CD14-positive monocyte (primary cell): ENCODE results near the gene AGBL5. TPM values are rescaled to one million over a fixed set of nuclear protein-coding genes. Genes with fewer than 3 reads are reported as not detected.

Source experiments
- DNase-seq, 3 donors: peaks; one replicate each; pipeline ENCODE4 v3.0.0-alpha.2; 2011 to 2022
- H2AFZ ChIP-seq: 2 replicates; pipeline ENCODE4 v1.6.0; 2012; ENCODE audit warnings: mild to moderate bottlenecking, low read depth, low read length, inconsistent platforms; ENCODE audit not compliant: insufficient read depth, poor library complexity, severe bottlenecking
- H3K27ac ChIP-seq, 2 donors: 1 replicate in 1 of 2; 2 replicates in 1 of 2; pipeline ENCODE4 v1.5.1; 2012 to 2013; ENCODE audit warnings: low read length in 2 of 2, control low read depth in 1 of 2, inconsistent platforms in 1 of 2, low read depth in 1 of 2, mild to moderate bottlenecking in 1 of 2
- H3K27me3 ChIP-seq, 2 donors: one replicate each; pipeline versions ENCODE4 v1.6.0 to v1.6.1; 2011 to 2013; ENCODE audit warnings: low read length in 2 of 2; ENCODE audit not compliant: control insufficient read depth in 2 of 2, insufficient read depth in 2 of 2
- H3K36me3 ChIP-seq, 2 donors: replicated peaks in 1 of 2; 1 replicate in 1 of 2; 2 replicates in 1 of 2; pipeline versions ENCODE4 v1.5.1 to v1.6.1; 2012 to 2013; ENCODE audit warnings: low read length in 2 of 2, control low read depth in 1 of 2, inconsistent platforms in 1 of 2, mild to moderate bottlenecking in 1 of 2; ENCODE audit not compliant: insufficient read depth in 2 of 2, control insufficient read depth in 1 of 2
- H3K4me1 ChIP-seq, 2 donors: 1 replicate in 1 of 2; 2 replicates in 1 of 2; pipeline versions ENCODE4 v1.5.1 to v1.6.1; 2012 to 2013; ENCODE audit warnings: low read length in 2 of 2, control low read depth in 1 of 2, inconsistent platforms in 1 of 2, mild to moderate bottlenecking in 1 of 2, moderate library complexity in 1 of 2; ENCODE audit not compliant: insufficient read depth in 2 of 2, control insufficient read depth in 1 of 2
- H3K4me2 ChIP-seq: replicated peaks from 2 replicates; pipeline ENCODE3; 2012; ENCODE audit warnings: low read length, moderate library complexity, mild to moderate bottlenecking; ENCODE audit not compliant: poor library complexity, severe bottlenecking; ENCODE audit errors: extremely low read depth
- H3K4me3 ChIP-seq, 3 experiments: fragments of 200-600 bp in 1 of 3; sonication (generic) in 1 of 3; replicated peaks in 1 of 3; 1 replicate in 2 of 3; 2 replicates in 1 of 3; pipeline ENCODE4 v1.5.1; 2011 to 2013; ENCODE audit warnings: low read length in 3 of 3, mild to moderate bottlenecking in 3 of 3, control low read depth in 2 of 3, low read depth in 2 of 3, inconsistent platforms in 1 of 3, moderate library complexity in 1 of 3
- H3K79me2 ChIP-seq: 2 replicates; pipeline ENCODE4 v1.6.0; 2012; ENCODE audit warnings: mild to moderate bottlenecking, control low read depth, inconsistent platforms, low read length, moderate library complexity; ENCODE audit not compliant: insufficient read depth
- H3K9ac ChIP-seq: 2 replicates; pipeline ENCODE4 v1.6.0; 2017; ENCODE audit warnings: low read length, mild to moderate bottlenecking; ENCODE audit not compliant: insufficient read depth, poor library complexity, severe bottlenecking
- H3K9me3 ChIP-seq, 2 donors: replicated peaks in 1 of 2; 1 replicate in 1 of 2; 2 replicates in 1 of 2; pipeline versions ENCODE4 v1.5.1 to v1.6.1; 2012 to 2013; ENCODE audit warnings: low read length in 2 of 2, control low read depth in 1 of 2; ENCODE audit not compliant: control insufficient read depth in 1 of 2, insufficient read depth in 1 of 2
- H4K20me1 ChIP-seq: 2 replicates; pipeline ENCODE4 v1.6.0; 2012; ENCODE audit warnings: mild to moderate bottlenecking, low read length, control low read depth, moderate library complexity; ENCODE audit not compliant: insufficient read depth
- H3K27ac Mint-ChIP-seq, 7 donors: one replicate each; pipeline ENCODE4 v1.8.0; 2020; ENCODE audit warnings: mild to moderate bottlenecking in 7 of 7, mixed read lengths in 7 of 7, moderate library complexity in 6 of 7, inconsistent platforms in 2 of 7
- H3K27me3 Mint-ChIP-seq, 3 donors: one replicate each; pipeline ENCODE4 v1.8.0; 2021 to 2022; ENCODE audit warnings: low read depth in 3 of 3, mild to moderate bottlenecking in 3 of 3, mixed read lengths in 3 of 3, moderate library complexity in 3 of 3, inconsistent platforms in 1 of 3
- H3K36me3 Mint-ChIP-seq, 2 donors: one replicate each; pipeline ENCODE4 v1.8.0; 2020; ENCODE audit warnings: mixed read lengths in 2 of 2, inconsistent platforms in 1 of 2, mild to moderate bottlenecking in 1 of 2
- H3K4me1 Mint-ChIP-seq: one replicate; pipeline ENCODE4 v1.8.0; 2020; ENCODE audit warnings: mild to moderate bottlenecking, mixed read lengths
- H3K4me3 Mint-ChIP-seq, 2 donors: one replicate each; pipeline ENCODE4 v1.8.0; 2020; ENCODE audit warnings: mild to moderate bottlenecking in 2 of 2, mixed read lengths in 2 of 2, moderate library complexity in 1 of 2
- H3K9me3 Mint-ChIP-seq, 7 donors: one replicate each; pipeline ENCODE4 v1.8.0; 2020 to 2022; ENCODE audit warnings: mixed read lengths in 7 of 7, mild to moderate bottlenecking in 6 of 7, moderate library complexity in 6 of 7, inconsistent platforms in 2 of 7
- CTCF ChIP-seq: fragments of 200-600 bp; IDR thresholded peaks from one replicate; pipeline ENCODE4 v1.8.0; 2022; ENCODE audit warnings: antibody characterized with exemption, mild to moderate bottlenecking
- WGBS: methylation state at CpG from one replicate; pipeline ENCODE4 v1.1.5; 2013; ENCODE audit warnings: missing lambda C conversion rate; ENCODE audit not compliant: insufficient coverage; 5-methylcytosine and 5-hydroxymethylcytosine counted together
- intact Hi-C, 2 donors: fragments of 100-400 bp; cut with micrococcal nuclease; formaldehyde crosslinking; loops; one replicate each; pipeline versions ENCODE4 v1.15.0 to v1.15.1; 2023
- polyA plus RNA-seq, 3 donors: library from polyadenylated mRNA; depleted of rRNA in 1 of 3; unstranded in 2 of 3; stranded (reverse) in 1 of 3; fragments of 300-500 nt in 2 of 3; fragments of >200 nt in 1 of 3; fragmentation: Illumina TruSeq in 2 of 3; gene quantifications; 1 replicate in 2 of 3; 2 replicates in 1 of 3; pipeline ENCODE4 v1.2.3, GENCODE V29; 2012 to 2021

The AGBL5 gene
- polyA plus RNA-seq, 3 donors = 4.4 to 4.8 (median 4.6) TPM

GRCh38 chr2:27029051-27029450 is 22.4 kb upstream of the AGBL5 start:
- peaks cover 23% of the 10 kb centered on the region for H3K4me1 Mint-ChIP-seq

GRCh38 chr2:27032495-27033252 is 18.8 kb upstream of the AGBL5 start, which contains the start of gene TMEM214:
Gene TMEM214 (plus strand): TSS chr2:27032965. CDS start chr2:27033016, 51 bp downstream.
- H3K36me3 ChIP-seq = peaks cover 28 to 42% of the 10 kb centered on the region in 2 donors
- H4K20me1 ChIP-seq = peaks cover 16% of the 10 kb centered on the region
- peak within 1 kb of the TSS; percentile 27 to 87 for H3K27ac ChIP-seq
- H3K4me1 ChIP-seq = peaks cover 20 to 24% of the 10 kb centered on the region in 2 donors
- no peaks in the 10 kb centered on the region for H3K27me3 ChIP-seq
- H3K9me3 ChIP-seq = no peaks in the 10 kb centered on the region
- H3K27me3 Mint-ChIP-seq = no peaks in the 10 kb centered on the region
- H3K4me3 Mint-ChIP-seq = peak within 1 kb of the TSS; percentile 92 to 96
- H3K4me1 Mint-ChIP-seq = peaks cover 31% of the 10 kb centered on the region
- peak within 1 kb of the TSS; percentile 84 to 96 (median 94) for H3K4me3 ChIP-seq
- WGBS = under 1% methylated on average over 69 of the region's 76 CpGs
- H3K27ac Mint-ChIP-seq = peak within 1 kb of the TSS; percentile 72 to 92 (median 83)
- peak within 1 kb of the TSS; percentile 98 for H3K4me2 ChIP-seq
- peaks cover 37 to 47% of the 10 kb centered on the region in 2 donors for H3K36me3 Mint-ChIP-seq
- H3K9me3 Mint-ChIP-seq = no peaks in the 10 kb centered on the region
- intact Hi-C loops = loop anchor here (2.0 to 5.0 kb wide), 2 partner anchors 40 to 48 kb away; partner anchors contain the start of gene OST4 (in 2 of the 2)
- no peak for TF ChIP-seq CTCF
- peaks cover 36% of the 10 kb centered on the region for H3K79me2 ChIP-seq
- DNase-seq = peak; percentile 71 to 79 (median 75)
- H2AFZ ChIP-seq = peak within 1 kb of the TSS; percentile 97
- H3K9ac ChIP-seq = peak within 1 kb of the TSS; percentile 93

More at GRCh38 chr2:27029051-27029450, 22.4 kb upstream of the AGBL5 start:
- no peak overlapping the region for H3K9ac ChIP-seq
- Mint-ChIP-seq H3K36me3 (peaks cover 25 to 42% of the 10 kb centered on the region in 2 donors), H3K4me3 (no peak overlapping the region), H3K9me3 (no peaks in the 10 kb centered on the region), H3K27me3 (no peaks in the 10 kb centered on the region), H3K27ac (peak overlapping the region in 1 of 7 donors; percentile 69)
- no peaks in the 10 kb centered on the region for H3K27me3 ChIP-seq
- no peak overlapping the region for H3K4me2 ChIP-seq
- no peak for TF ChIP-seq CTCF
- intact Hi-C loops = no loop called here
- H3K4me1 ChIP-seq = peaks cover 16 to 19% of the 10 kb centered on the region in 2 donors
- peaks cover 17% of the 10 kb centered on the region for H3K79me2 ChIP-seq
- WGBS = 100% methylated on average over 2 of the region's 2 CpGs
- DNase-seq = no peak
- no peak overlapping the region for H3K27ac ChIP-seq
- peaks cover 4 to 46% of the 10 kb centered on the region in 2 donors for H3K36me3 ChIP-seq
- H2AFZ ChIP-seq = no peak overlapping the region
- H3K9me3 ChIP-seq = no peaks in the 10 kb centered on the region
- H3K4me3 ChIP-seq = no peak overlapping the region
- H4K20me1 ChIP-seq = peaks cover 6% of the 10 kb centered on the region
